HepG2 (cell line): ENCODE results near the gene SYT8. TPM values are rescaled to one million over a fixed set of nuclear protein-coding genes. Genes with fewer than 3 reads are reported as not detected.

Experiments used
- CHD2 ChIP-seq: IDR thresholded peaks from 2 replicates; pipeline ENCODE4 v1.6.1; 2011; ENCODE audit warnings: low read depth, low read length, improper control_type of control experiment
- ETS1 ChIP-seq: sonication (generic); formaldehyde crosslinking; IDR thresholded peaks from 2 replicates; pipeline ENCODE4 v1.4.0; 2020; ENCODE audit warnings: missing genetic modification reagents
- GABPA ChIP-seq, 2 experiments: IDR thresholded peaks; 2 replicates each; pipeline ENCODE4 v1.6.1; 2011 to 2016; ENCODE audit warnings: low read depth in 2 of 2, low read length in 1 of 2, missing biosample characterization in 1 of 2, missing genetic modification characterization in 1 of 2
- IRF1 ChIP-seq: sonication (generic); formaldehyde crosslinking; IDR thresholded peaks from 2 replicates; pipeline ENCODE4 v1.4.0; 2020; ENCODE audit warnings: low read depth, mild to moderate bottlenecking, missing genetic modification reagents
- KMT2B ChIP-seq: IDR thresholded peaks from 2 replicates; pipeline ENCODE4 v1.6.1; 2016; ENCODE audit warnings: missing genetic modification reagents, missing compliant biosample characterization
- MAF1 ChIP-seq: sonication (generic); formaldehyde crosslinking; IDR thresholded peaks from 2 replicates; pipeline ENCODE4 v1.5.0; 2020; ENCODE audit warnings: missing genetic modification reagents, borderline replicate concordance
- SIN3B ChIP-seq: fragments of 150-350 bp; IDR thresholded peaks from 2 replicates; pipeline ENCODE4 v1.6.1; 2014; ENCODE audit warnings: low read length
- SNAPC2 ChIP-seq: sonication (generic); formaldehyde crosslinking; IDR thresholded peaks from 2 replicates; pipeline ENCODE4 v1.8.1; 2022; ENCODE audit warnings: mild to moderate bottlenecking, missing genetic modification reagents
- TRIM22 ChIP-seq: fragments of 450-650 bp; IDR thresholded peaks from 2 replicates; pipeline ENCODE4 v1.6.1; 2017
- YEATS4 ChIP-seq: sonication (generic); formaldehyde crosslinking; IDR thresholded peaks from 2 replicates; pipeline ENCODE4 v1.4.0; 2020; ENCODE audit warnings: missing genetic modification reagents, borderline replicate concordance
- ZBTB39 ChIP-seq: sonication (generic); formaldehyde crosslinking; IDR thresholded peaks from 2 replicates; pipeline ENCODE4 v1.5.0; 2020; ENCODE audit warnings: missing genetic modification reagents
- ZFAT ChIP-seq: sonication (generic); formaldehyde crosslinking; conservative IDR thresholded peaks from 2 replicates; pipeline ENCODE4 v1.8.1; 2023; ENCODE audit warnings: missing genetic modification reagents, inconsistent platforms
- ZNF180 ChIP-seq: sonication (generic); formaldehyde crosslinking; IDR thresholded peaks from 2 replicates; pipeline ENCODE4 v1.4.0; 2020; ENCODE audit warnings: low read depth, missing genetic modification reagents, borderline replicate concordance
- ZNF274 ChIP-seq: sonication (generic); formaldehyde crosslinking; IDR thresholded peaks from 2 replicates; pipeline ENCODE4 v1.5.1; 2020; ENCODE audit warnings: mild to moderate bottlenecking, missing genetic modification reagents
- ZNF317 ChIP-seq: sonication (generic); formaldehyde crosslinking; IDR thresholded peaks from 2 replicates; pipeline ENCODE4 v1.5.0; 2020; ENCODE audit warnings: mild to moderate bottlenecking, missing genetic modification reagents
- ZNF430 ChIP-seq: sonication (generic); formaldehyde crosslinking; IDR thresholded peaks from 2 replicates; pipeline ENCODE4 v1.9.0; 2021; ENCODE audit warnings: mild to moderate bottlenecking, missing genetic modification reagents
- ZNF441 ChIP-seq: sonication (generic); formaldehyde crosslinking; IDR thresholded peaks from 2 replicates; pipeline ENCODE4 v1.7.0; 2021; ENCODE audit warnings: missing genetic modification reagents, borderline replicate concordance
- ZNF543 ChIP-seq: sonication (generic); formaldehyde crosslinking; IDR thresholded peaks from 2 replicates; pipeline ENCODE4 v1.4.0; 2020; ENCODE audit warnings: mild to moderate bottlenecking, missing genetic modification reagents
- ZNF691 ChIP-seq: sonication (generic); formaldehyde crosslinking; IDR thresholded peaks from 2 replicates; pipeline ENCODE4 v1.4.0; 2020; ENCODE audit warnings: missing genetic modification reagents, low read depth, mild to moderate bottlenecking, borderline replicate concordance
- polyA plus RNA-seq, 8 experiments: library from polyadenylated mRNA; depleted of rRNA in 3 of 8; stranded (reverse) in 7 of 8; unstranded in 1 of 8; fragments of >200 nt; fragmentation: Illumina TruSeq in 4 of 8; extraction: Trizol in 4 of 8; gene quantifications; 2 replicates each; pipeline versions ENCODE4 v1.2.1 to v1.2.3, GENCODE V29; 2011 to 2016; ENCODE audit warnings: low read depth in 4 of 8, missing spikeins in 1 of 8, mixed read lengths in 1 of 8; ENCODE audit not compliant: insufficient read depth in 1 of 8
- total RNA-seq, 5 experiments: library from RNA; depleted of rRNA; stranded (reverse); fragments of >200 nt; fragmentation: Illumina TruSeq; extraction: Trizol; gene quantifications; 2 replicates each; pipeline ENCODE4 v1.2.3, GENCODE V29; 2016; ENCODE audit warnings: low read depth in 1 of 5
- TF ChIP-seq, protein P1 (sequence below): IDR thresholded peaks from 2 replicates; pipeline ENCODE4 v1.6.1; 2016

The SYT8 gene
- total and polyA plus RNA-seq, 2 of the 13 experiments (the other 11 are each of a cell fraction or from before 2014, with no cell fraction given): 0.60 to 2.3 TPM

GRCh38 chr11:1830322-1831223, 4.2 kb upstream of the SYT8 start (continued):
- no peak for TF ChIP-seq ETS1 (CRISPR knock-in tag)
- TF ChIP-seq TRIM22: no peak
- no peak for TF ChIP-seq ZNF180 (CRISPR knock-in tag)
- TF ChIP-seq ZNF441 (CRISPR knock-in tag): peak; percentile 54; the same call in 1 of the 2 replicates
- TF ChIP-seq CHD2: no peak
- peak; percentile 17; the same call in 1 of the 2 replicates for TF ChIP-seq ZNF317 (CRISPR knock-in tag)
- no peak for TF ChIP-seq SNAPC2 (CRISPR knock-in tag)
- TF ChIP-seq ZNF430 (CRISPR knock-in tag): peak; percentile 87
- no peak for TF ChIP-seq IRF1 (CRISPR knock-in tag)
- 0 out of 2 replicates have a peak, but pooled peaks have one; percentile 36 for TF ChIP-seq KMT2B (CRISPR knock-in tag)
- TF ChIP-seq GABPA (IDR thresholded peaks at IDR 0.05; ENCODE audit: low read depth, low read length): no peak
- no peak for TF ChIP-seq GABPA (CRISPR knock-in tag; IDR thresholded peaks at IDR 0.05; ENCODE audit: low read depth)
- no peak for TF ChIP-seq YEATS4
- no peak for TF ChIP-seq ZFAT (CRISPR knock-in tag)
- TF ChIP-seq ZNF274: peak; percentile 75; the same call in 1 of the 2 replicates
- TF ChIP-seq MAF1 (CRISPR knock-in tag): no peak
- TF ChIP-seq ZNF691: peak; percentile 50; the same call in 1 of the 2 replicates
- no peak for TF ChIP-seq SIN3B
- TF ChIP-seq ZBTB39 (CRISPR knock-in tag): no peak
- TF ChIP-seq, protein P1, sequence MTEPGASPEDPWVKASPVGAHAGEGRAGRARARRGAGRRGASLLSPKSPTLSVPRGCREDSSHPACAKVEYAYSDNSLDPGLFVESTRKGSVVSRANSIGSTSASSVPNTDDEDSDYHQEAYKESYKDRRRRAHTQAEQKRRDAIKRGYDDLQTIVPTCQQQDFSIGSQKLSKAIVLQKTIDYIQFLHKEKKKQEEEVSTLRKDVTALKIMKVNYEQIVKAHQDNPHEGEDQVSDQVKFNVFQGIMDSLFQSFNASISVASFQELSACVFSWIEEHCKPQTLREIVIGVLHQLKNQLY (CRISPR knock-in tag): peak; percentile 81; the same call in 1 of the 2 replicates
- no peak; the same call in 1 of the 2 replicates for TF ChIP-seq ZNF543
